Gastrocnemius medialis (tissue), 4 donors: ENCODE results near the gene IL17D. TPM values are rescaled to one million over a fixed set of nuclear protein-coding genes. Genes with fewer than 3 reads are reported as not detected.

Experiments used
- ATAC-seq, 2 donors: fragments of 150-250 bp; one replicate each; pipeline ENCODE4 v1.9.1; 2016
- DNase-seq, 2 donors: peaks; one replicate each; pipeline ENCODE4 v3.0.0-alpha.2; 2019
- H3K27ac ChIP-seq, 4 donors: fragments of 200-600 bp; sonication (generic); 1 replicate in 1 of 4; 2 replicates in 3 of 4; pipeline ENCODE4 v1.5.1; 2016 to 2018; ENCODE audit warnings: mild to moderate bottlenecking in 2 of 4, moderate library complexity in 1 of 4
- H3K27me3 ChIP-seq, 3 donors: fragments of 200-600 bp; sonication (generic) in 2 of 3; 1 replicate in 1 of 3; 2 replicates in 2 of 3; pipeline versions ENCODE4 v1.5.1 to v1.6.0; 2016 to 2019; ENCODE audit warnings: mild to moderate bottlenecking in 1 of 3, moderate library complexity in 1 of 3
- H3K36me3 ChIP-seq, 2 donors: fragments of 200-600 bp; sonication (generic) in 1 of 2; one replicate each; pipeline ENCODE4 v1.5.1; 2017 to 2018
- H3K4me1 ChIP-seq, 2 donors: fragments of 200-600 bp; sonication (generic) in 1 of 2; one replicate each; pipeline ENCODE4 v1.5.1; 2016 to 2017; ENCODE audit warnings: mild to moderate bottlenecking in 2 of 2
- H3K4me3 ChIP-seq, 4 donors: fragments of 200-600 bp; sonication (generic) in 3 of 4; 1 replicate in 1 of 4; 2 replicates in 3 of 4; pipeline ENCODE4 v1.5.1; 2016 to 2019; ENCODE audit warnings: mild to moderate bottlenecking in 2 of 4
- H3K9me3 ChIP-seq, 3 donors: fragments of 200-600 bp; sonication (generic) in 2 of 3; 1 replicate in 1 of 3; 2 replicates in 2 of 3; pipeline ENCODE4 v1.5.1; 2016 to 2019
- CTCF ChIP-seq, 5 experiments: fragments of 450-650 bp in 3 of 5; fragments of 200-600 bp in 2 of 5; sonication (generic) in 2 of 5; IDR thresholded peaks in 4 of 5; conservative IDR thresholded peaks in 1 of 5; 1 replicate in 4 of 5; 2 replicates in 1 of 5; pipeline ENCODE4 v1.5.1; 2016 to 2019; ENCODE audit warnings: antibody characterized with exemption in 5 of 5, mild to moderate bottlenecking in 3 of 5, moderate library complexity in 3 of 5
- POLR2A ChIP-seq, 2 donors: fragments of 450-650 bp; IDR thresholded peaks; one replicate each; pipeline ENCODE4 v1.6.1; 2017; ENCODE audit warnings: antibody characterized with exemption in 2 of 2, mild to moderate bottlenecking in 2 of 2, moderate library complexity in 2 of 2
- in situ Hi-C, 4 donors: fragments of 200-750 bp; cut with MboI; loops; one replicate each; pipeline versions ENCODE4 v1.15.0 to v1.8.0; 2017; ENCODE audit warnings: low sequenced_read_pairs in 4 of 4
- intact Hi-C: fragments of 100-400 bp; cut with DNase I; formaldehyde crosslinking; loops from one replicate; pipeline ENCODE4 v1.15.1; 2023; ENCODE audit warnings: low total_unique reads
- total RNA-seq, 4 donors: library from RNA; depleted of rRNA; stranded (reverse); fragments of >200 nt; gene quantifications; one replicate each; pipeline versions ENCODE4 v1.1.0 to v1.2.3, GENCODE V29; 2016

IL17D gene
- total RNA-seq, 4 donors from 2014 or later, result 2.2 to 14.2 (median 3.0) TPM

- no peak overlapping the region for H3K4me3 ChIP-seq
- no peaks in the 10 kb centered on the region for H3K36me3 ChIP-seq
- in situ Hi-C loops, result loop anchor here in 1 of 4 donors (25.0 kb wide), 1 partner anchor 217 kb away; no protein-coding TSS in a partner anchor
These were observed 17.0 kb downstream of the IL17D start for GRCh38 chr13:20720499-20720898.

GRCh38 chr13:20721058-20721453 is 17.6 kb downstream of the IL17D start:
- Histone ChIP-seq H3K9me3 (no peaks in the 10 kb centered on the region), H3K4me1 (peaks cover 39 to 47% of the 10 kb centered on the region in 2 donors), H3K27ac (peak overlapping the region; percentile 80 to 89 (median 88)), H3K27me3 (no peaks in the 10 kb centered on the region), H3K4me3 (peak overlapping the region in 3 of 4 donors; percentile 38 to 60 (median 60)), H3K36me3 (no peaks in the 10 kb centered on the region)
- DNase-seq (no peak), ATAC-seq (no peak)
- intact Hi-C loops, result no loop called here
- no peak for TF ChIP-seq CTCF (IDR thresholded peaks at IDR 0.05 in 4 of 5, conservative IDR thresholded peaks at IDR 0.05 in 1 of 5)
- in situ Hi-C loops, result loop anchor here in 1 of 4 donors (25.0 kb wide), 1 partner anchor 216 kb away; no protein-coding TSS in a partner anchor

More at GRCh38 chr13:20720499-20720898, 17.0 kb downstream of the IL17D start:
- intact Hi-C loops, result no loop called here
- no peaks in the 10 kb centered on the region for H3K27me3 ChIP-seq
- H3K27ac ChIP-seq, result peak overlapping the region; percentile 80 to 89 (median 88)
- no peak for ATAC-seq
- H3K9me3 ChIP-seq, result no peaks in the 10 kb centered on the region
- peaks cover 43 to 48% of the 10 kb centered on the region in 2 donors for H3K4me1 ChIP-seq
- TF ChIP-seq POLR2A (IDR thresholded peaks at IDR 0.05) (no peak), CTCF (IDR thresholded peaks at IDR 0.05 in 4 of 5, conservative IDR thresholded peaks at IDR 0.05 in 1 of 5) (no peak)
- DNase-seq, result no peak

- Histone ChIP-seq H3K27ac (peak overlapping the region; percentile 80 to 89 (median 88)), H3K4me3 (peak overlapping the region; percentile 34 to 60 (median 49)), H3K9me3 (no peaks in the 10 kb centered on the region), H3K27me3 (no peaks in the 10 kb centered on the region), H3K36me3 (no peaks in the 10 kb centered on the region), H3K4me1 (peaks cover 33 to 47% of the 10 kb centered on the region in 2 donors)
- ATAC-seq (peak; percentile 9 to 13), DNase-seq (peak; percentile 60 to 61)
- in situ Hi-C loops (loop anchor here in 1 of 4 donors (25.0 kb wide), 1 partner anchor 216 kb away; no protein-coding TSS in a partner anchor), intact Hi-C loops (no loop called here)
- no peak for TF ChIP-seq CTCF (IDR thresholded peaks at IDR 0.05 in 4 of 5, conservative IDR thresholded peaks at IDR 0.05 in 1 of 5)
- TF ChIP-seq POLR2A (IDR thresholded peaks at IDR 0.05), result no peak
These were observed 18.2 kb downstream of the IL17D start for GRCh38 chr13:20721454-20722357.

GRCh38 chr13:20727856-20728255 is 24.4 kb downstream of the IL17D start:
- no peak for DNase-seq
- peaks cover 0 to 7% of the 10 kb centered on the region in 2 donors for H3K36me3 ChIP-seq
- H3K27ac ChIP-seq, result peak overlapping the region in 3 of 4 donors; percentile 44 to 77 (median 72)
- intact Hi-C loops, result no loop called here
- H3K4me3 ChIP-seq, result no peak overlapping the region
- H3K27me3 ChIP-seq, result no peaks in the 10 kb centered on the region
- ATAC-seq, result no peak
- in situ Hi-C loops, result no loop called here
- H3K4me1 ChIP-seq, result peaks cover 12 to 16% of the 10 kb centered on the region in 2 donors
- no peaks in the 10 kb centered on the region for H3K9me3 ChIP-seq
- no peak for TF ChIP-seq POLR2A (IDR thresholded peaks at IDR 0.05)
- no peak for TF ChIP-seq CTCF (IDR thresholded peaks at IDR 0.05 in 4 of 5, conservative IDR thresholded peaks at IDR 0.05 in 1 of 5)
